Measurements from ENCODE around the gene ASB13. TPM values are rescaled to one million over a fixed set of nuclear protein-coding genes. Genes with fewer than 3 reads are reported as not detected.

The ASB13 gene
- polyA plus RNA-seq, 4 donors = 29.2 to 155 (median 71.0) TPM

DNA sequence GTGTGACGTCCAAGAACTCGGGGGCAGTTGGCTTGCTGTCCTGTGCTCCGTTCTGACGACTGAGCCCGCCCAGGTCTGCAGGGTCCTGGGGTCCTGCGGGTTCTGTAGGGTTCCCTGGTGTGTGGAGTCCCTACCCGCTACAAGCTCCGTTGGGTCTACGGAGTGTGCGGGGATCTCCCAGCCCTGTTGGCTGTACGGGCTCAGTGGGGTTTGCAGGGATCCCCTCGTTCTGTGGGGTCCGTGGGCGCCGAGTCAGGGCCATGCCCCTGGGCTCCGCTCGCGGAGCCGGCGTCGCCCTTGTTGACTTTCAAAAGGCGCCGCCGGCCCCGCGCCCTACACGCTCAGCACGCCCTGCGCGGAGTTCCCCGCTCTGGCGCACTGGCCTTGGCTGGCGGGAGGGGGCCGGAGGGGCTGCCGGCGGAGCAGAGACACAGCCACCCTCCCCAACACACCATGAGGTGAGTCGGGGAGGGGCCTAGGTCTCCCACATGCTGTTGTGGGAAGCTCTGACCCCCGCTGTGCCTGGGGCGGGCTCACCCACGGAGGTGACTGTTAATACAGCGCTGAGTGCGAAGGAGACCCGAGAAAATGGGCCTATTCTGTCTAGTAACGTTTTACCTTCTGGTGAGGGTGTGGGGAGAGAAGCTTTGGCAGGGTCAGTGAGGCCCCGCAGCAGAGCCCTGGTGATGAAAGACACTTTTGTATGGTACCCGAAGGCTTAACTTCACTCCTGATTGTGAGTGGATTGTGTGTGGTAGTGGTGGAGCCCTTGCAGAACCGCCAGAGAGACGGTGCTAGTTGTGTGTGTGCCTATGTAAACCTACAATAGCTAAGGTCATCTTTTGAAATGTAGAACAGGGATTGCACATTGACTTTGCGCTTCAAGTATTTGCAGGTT lies 26.3 kb upstream of the ASB13 start:
- peaks cover 4 to 20% (median 13%) of the 10 kb centered on the region in 3 donors for H3K4me1 ChIP-seq (ENCODE audit: control insufficient read depth in 3 of 3, insufficient read depth in 2 of 3, low read depth in 1 of 3, low read length in 2 of 3)
- H3K4me3 ChIP-seq (ENCODE audit: low read depth in 1 of 3, low read length in 3 of 3) = peak overlapping the region; percentile 49 to 60 (median 56)
- WGBS, 3 donors = 4 to 9% (median 7%) methylated on average over 49 of the region's 49 CpGs
- no peaks in the 10 kb centered on the region for H3K9me3 ChIP-seq (ENCODE audit: control insufficient read depth in 2 of 2, insufficient read depth in 1 of 2, low read depth in 1 of 2, low read length in 1 of 2)
- H3K27me3 ChIP-seq (ENCODE audit: control insufficient read depth in 3 of 3, insufficient read depth in 3 of 3, low read length in 3 of 3) = no peaks in the 10 kb centered on the region
- peak; percentile 45 to 82 for DNase-seq
- peaks cover 0 to 3% (median 0%) of the 10 kb centered on the region in 3 donors for H3K36me3 ChIP-seq (ENCODE audit: control insufficient read depth in 3 of 3, insufficient read depth in 2 of 3, low read depth in 1 of 3, low read length in 3 of 3)
- FAIRE-seq = no peak
- peak overlapping the region in 2 of 3 donors; percentile 51 to 58 for H3K27ac ChIP-seq (ENCODE audit: low read depth in 1 of 3, low read length in 2 of 3)

- Histone ChIP-seq H3K27ac (ENCODE audit: low read depth in 1 of 3, low read length in 2 of 3) (no peak overlapping the region), H3K27me3 (ENCODE audit: control insufficient read depth in 3 of 3, insufficient read depth in 3 of 3, low read length in 3 of 3) (no peaks in the 10 kb centered on the region), H3K36me3 (ENCODE audit: control insufficient read depth in 3 of 3, insufficient read depth in 2 of 3, low read depth in 1 of 3, low read length in 3 of 3) (peaks cover 0 to 3% (median 0%) of the 10 kb centered on the region in 3 donors), H3K4me3 (ENCODE audit: low read depth in 1 of 3, low read length in 3 of 3) (no peak overlapping the region), H3K9me3 (ENCODE audit: control insufficient read depth in 2 of 2, insufficient read depth in 1 of 2, low read depth in 1 of 2, low read length in 1 of 2) (no peaks in the 10 kb centered on the region), H3K4me1 (ENCODE audit: control insufficient read depth in 3 of 3, insufficient read depth in 2 of 3, low read depth in 1 of 3, low read length in 2 of 3) (peaks cover 4 to 15% (median 5%) of the 10 kb centered on the region in 3 donors)
- WGBS, 3 donors = 68 to 83% (median 71%) methylated on average over 8 of the region's 8 CpGs
- DNase-seq = no peak
- no peak for FAIRE-seq
Measured at GRCh38 chr10:5691786-5692185, 25.4 kb upstream of the ASB13 start.

DNA sequence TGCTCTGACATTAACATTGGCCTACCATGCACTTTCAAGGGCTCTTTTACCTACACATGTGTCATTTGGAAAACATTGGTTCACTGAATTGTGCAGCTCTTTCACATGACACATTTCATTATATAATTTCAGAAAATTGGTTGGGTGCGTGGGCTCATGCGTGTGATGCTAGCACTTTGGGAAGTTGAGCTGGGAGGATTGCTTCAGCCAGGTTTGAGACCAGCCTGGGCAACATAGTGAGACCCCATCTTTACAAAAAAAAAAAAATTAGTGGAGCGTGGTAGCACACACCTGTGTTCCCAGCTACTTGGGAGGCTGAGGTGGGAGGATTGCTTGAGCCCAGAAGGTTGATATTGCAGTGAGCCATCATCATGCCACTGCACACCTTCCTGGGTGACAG lies 22.2 kb upstream of the ASB13 start:
- Histone ChIP-seq H3K4me3 (ENCODE audit: low read depth in 1 of 3, low read length in 3 of 3) (no peak overlapping the region), H3K9me3 (ENCODE audit: control insufficient read depth in 2 of 2, insufficient read depth in 1 of 2, low read depth in 1 of 2, low read length in 1 of 2) (no peaks in the 10 kb centered on the region), H3K4me1 (ENCODE audit: control insufficient read depth in 3 of 3, insufficient read depth in 2 of 3, low read depth in 1 of 3, low read length in 2 of 3) (peaks cover 4 to 9% (median 5%) of the 10 kb centered on the region in 3 donors), H3K27ac (ENCODE audit: low read depth in 1 of 3, low read length in 2 of 3) (no peak overlapping the region), H3K27me3 (ENCODE audit: control insufficient read depth in 3 of 3, insufficient read depth in 3 of 3, low read length in 3 of 3) (no peaks in the 10 kb centered on the region), H3K36me3 (ENCODE audit: control insufficient read depth in 3 of 3, insufficient read depth in 2 of 3, low read depth in 1 of 3, low read length in 3 of 3) (peaks cover 0 to 3% (median 0%) of the 10 kb centered on the region in 3 donors)
- FAIRE-seq = no peak
- 97 to 98% (median 97%) methylated on average over 3 of the region's 3 CpGs for WGBS, 3 donors
- DNase-seq = no peak

- H3K4me1 ChIP-seq (ENCODE audit: control insufficient read depth in 3 of 3, insufficient read depth in 2 of 3, low read depth in 1 of 3, low read length in 2 of 3) = no peaks in the 10 kb centered on the region
- peak overlapping the region; percentile 76 to 85 (median 76) for H3K27ac ChIP-seq (ENCODE audit: low read depth in 1 of 3, low read length in 2 of 3)
- peaks cover 0 to 3% (median 0%) of the 10 kb centered on the region in 3 donors for H3K36me3 ChIP-seq (ENCODE audit: control insufficient read depth in 3 of 3, insufficient read depth in 2 of 3, low read depth in 1 of 3, low read length in 3 of 3)
- peak overlapping the region in 2 of 3 donors; percentile 67 to 74 for H3K4me3 ChIP-seq (ENCODE audit: low read depth in 1 of 3, low read length in 3 of 3)
- WGBS, 3 donors = 1 to 3% (median 3%) methylated on average over 10 of the region's 10 CpGs
- FAIRE-seq = no peak
- H3K27me3 ChIP-seq (ENCODE audit: control insufficient read depth in 3 of 3, insufficient read depth in 3 of 3, low read length in 3 of 3) = no peaks in the 10 kb centered on the region
- H3K9me3 ChIP-seq (ENCODE audit: control insufficient read depth in 2 of 2, insufficient read depth in 1 of 2, low read depth in 1 of 2, low read length in 1 of 2) = no peaks in the 10 kb centered on the region
- no peak for DNase-seq
Measured at GRCh38 chr10:5685764-5686240, 19.4 kb upstream of the ASB13 start.

DNA sequence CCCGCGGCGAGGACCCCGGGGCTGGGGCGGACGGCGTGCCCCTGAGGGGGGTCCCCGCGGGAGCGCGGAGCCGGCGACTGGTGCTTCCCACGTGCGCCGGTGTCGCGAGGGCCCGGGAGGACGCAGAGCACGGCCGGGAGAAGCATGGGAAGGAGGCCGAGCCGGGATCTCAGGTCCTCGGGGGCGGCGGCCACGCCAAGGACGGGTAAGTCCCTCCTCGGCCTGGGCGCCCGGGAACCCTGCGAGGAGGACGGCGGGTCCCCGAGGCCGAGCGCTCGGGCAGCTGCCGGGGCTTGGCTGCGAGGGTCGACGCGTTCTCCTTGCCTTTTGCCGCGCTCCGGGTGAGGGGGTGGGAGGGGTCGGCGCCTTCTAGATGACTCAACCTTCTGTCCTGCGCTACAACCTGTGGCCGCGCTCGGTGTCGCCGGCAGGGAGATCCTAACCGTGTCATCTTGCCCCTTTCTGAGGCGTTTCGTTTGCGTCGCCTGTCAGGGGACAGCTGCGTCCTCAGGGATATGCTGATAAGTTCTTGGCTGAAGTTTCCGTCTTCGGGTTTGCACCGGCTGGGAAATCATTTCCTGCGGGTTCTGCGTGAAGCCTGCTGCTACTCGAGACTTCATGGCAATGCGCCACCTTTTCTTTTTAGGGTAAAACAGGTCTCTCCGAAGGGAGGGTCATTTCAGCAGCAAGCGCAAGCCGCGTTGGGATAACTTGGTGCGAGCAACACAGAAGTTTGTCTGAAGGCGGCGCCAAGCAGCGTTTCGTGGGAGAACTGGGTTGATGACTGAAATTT lies 18.8 kb upstream of the ASB13 start:
- Histone ChIP-seq H3K27me3 (ENCODE audit: control insufficient read depth in 3 of 3, insufficient read depth in 3 of 3, low read length in 3 of 3) (no peaks in the 10 kb centered on the region), H3K27ac (ENCODE audit: low read depth in 1 of 3, low read length in 2 of 3) (peak overlapping the region; percentile 76 to 85 (median 76)), H3K36me3 (ENCODE audit: control insufficient read depth in 3 of 3, insufficient read depth in 2 of 3, low read depth in 1 of 3, low read length in 3 of 3) (peaks cover 0 to 3% (median 0%) of the 10 kb centered on the region in 3 donors), H3K4me3 (ENCODE audit: low read depth in 1 of 3, low read length in 3 of 3) (peak overlapping the region; percentile 59 to 74 (median 67)), H3K9me3 (ENCODE audit: control insufficient read depth in 2 of 2, insufficient read depth in 1 of 2, low read depth in 1 of 2, low read length in 1 of 2) (no peaks in the 10 kb centered on the region), H3K4me1 (ENCODE audit: control insufficient read depth in 3 of 3, insufficient read depth in 2 of 3, low read depth in 1 of 3, low read length in 2 of 3) (no peaks in the 10 kb centered on the region)
- FAIRE-seq (no peak), DNase-seq (peak; percentile 71 to 75)
- WGBS, 3 donors = 0 to 1% (median 0%) methylated on average over 67 to 77 of the region's 77 CpGs

DNA sequence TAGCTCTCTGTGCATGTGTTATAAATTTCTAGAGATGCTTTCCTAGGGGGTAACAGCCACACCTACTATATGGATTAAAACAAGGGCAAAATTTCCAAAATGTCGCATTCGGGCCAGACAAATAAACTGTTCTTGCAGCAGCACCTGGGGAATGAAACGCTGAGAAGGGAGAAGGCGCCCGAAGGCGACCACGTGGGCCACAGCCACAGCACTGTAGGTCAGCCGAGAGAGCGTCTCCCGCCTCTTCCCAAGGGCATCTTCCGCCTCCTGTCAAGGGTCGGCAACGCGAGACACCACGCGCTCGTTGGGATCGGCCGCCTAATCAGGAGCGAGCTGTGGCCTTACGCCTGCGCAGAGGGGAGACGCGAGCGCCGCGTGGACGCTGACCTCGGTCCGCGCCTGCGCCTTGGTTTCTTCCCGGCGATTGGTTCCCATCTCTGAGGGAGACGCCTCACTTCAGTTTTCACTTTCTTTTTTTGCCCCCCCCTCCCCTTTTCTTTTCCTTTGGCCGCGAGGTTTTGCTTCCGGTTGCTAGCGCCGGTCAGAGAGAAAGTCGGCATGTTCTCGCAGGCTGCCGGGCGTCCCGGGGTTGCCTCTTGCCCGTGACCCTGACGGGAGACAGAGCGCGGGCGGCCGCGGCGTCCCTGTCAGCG lies 18.0 kb upstream of the ASB13 start, which contains the start of gene TASOR2:
Gene TASOR2 (plus strand): TSS at position 521 of the 653 bp plus-strand sequence. CDS start 35,805 bp downstream, outside the sequence.
- DNase-seq (peak; percentile 99), FAIRE-seq (no peak)
- H3K27me3 ChIP-seq (ENCODE audit: control insufficient read depth in 3 of 3, insufficient read depth in 3 of 3, low read length in 3 of 3) = no peaks in the 10 kb centered on the region
- H3K9me3 ChIP-seq (ENCODE audit: control insufficient read depth in 2 of 2, insufficient read depth in 1 of 2, low read depth in 1 of 2, low read length in 1 of 2) = no peaks in the 10 kb centered on the region
- H3K36me3 ChIP-seq (ENCODE audit: control insufficient read depth in 3 of 3, insufficient read depth in 2 of 3, low read depth in 1 of 3, low read length in 3 of 3) = peaks cover 0 to 3% (median 0%) of the 10 kb centered on the region in 3 donors
- peak within 1 kb of the TSS; percentile 76 to 85 (median 76) for H3K27ac ChIP-seq (ENCODE audit: low read depth in 1 of 3, low read length in 2 of 3)
- H3K4me1 ChIP-seq (ENCODE audit: control insufficient read depth in 3 of 3, insufficient read depth in 2 of 3, low read depth in 1 of 3, low read length in 2 of 3) = no peaks in the 10 kb centered on the region
- WGBS, 3 donors = 1% methylated on average over 52 to 54 of the region's 54 CpGs
- peak within 1 kb of the TSS; percentile 59 to 74 (median 67) for H3K4me3 ChIP-seq (ENCODE audit: low read depth in 1 of 3, low read length in 3 of 3)

GRCh38 chr10:5683065-5683464 lies 16.7 kb upstream of the ASB13 start:
- no peaks in the 10 kb centered on the region for H3K4me1 ChIP-seq (ENCODE audit: control insufficient read depth in 3 of 3, insufficient read depth in 2 of 3, low read depth in 1 of 3, low read length in 2 of 3)
- WGBS, 3 donors = 59 to 75% (median 66%) methylated on average over 3 of the region's 3 CpGs
- H3K27ac ChIP-seq (ENCODE audit: low read depth in 1 of 3, low read length in 2 of 3) = peak overlapping the region in 1 of 3 donors; percentile 73
- H3K9me3 ChIP-seq (ENCODE audit: control insufficient read depth in 2 of 2, insufficient read depth in 1 of 2, low read depth in 1 of 2, low read length in 1 of 2) = no peaks in the 10 kb centered on the region
- no peak overlapping the region for H3K4me3 ChIP-seq (ENCODE audit: low read depth in 1 of 3, low read length in 3 of 3)
- FAIRE-seq (no peak), DNase-seq (peak in 1 of 2 donors; percentile 56)
- peaks cover 0 to 3% (median 0%) of the 10 kb centered on the region in 3 donors for H3K27me3 ChIP-seq (ENCODE audit: control insufficient read depth in 3 of 3, insufficient read depth in 3 of 3, low read length in 3 of 3)
- no peaks in the 10 kb centered on the region for H3K36me3 ChIP-seq (ENCODE audit: control insufficient read depth in 3 of 3, insufficient read depth in 2 of 3, low read depth in 1 of 3, low read length in 3 of 3)
